ACHN (cell line): ENCODE measurements around the gene TLX3.
"Not testable (repeated sequence)": the region's sequence is repeated elsewhere in the genome, so short reads cannot be mapped to it uniquely, and the experiment has no call there.

Source experiments
- DNase-seq: peaks from one replicate; pipeline ENCODE4 v3.0.0-alpha.2; 2015
- in situ Hi-C: cut with HindIII; loops from 2 replicates; pipeline ENCODE4 v1.10.0; 2017; ENCODE audit warnings: low sequenced_read_pairs, low pct_ligation_motif_present, low pct_unique_long_range_greater_than_20kb

TLX3 gene

DNA sequence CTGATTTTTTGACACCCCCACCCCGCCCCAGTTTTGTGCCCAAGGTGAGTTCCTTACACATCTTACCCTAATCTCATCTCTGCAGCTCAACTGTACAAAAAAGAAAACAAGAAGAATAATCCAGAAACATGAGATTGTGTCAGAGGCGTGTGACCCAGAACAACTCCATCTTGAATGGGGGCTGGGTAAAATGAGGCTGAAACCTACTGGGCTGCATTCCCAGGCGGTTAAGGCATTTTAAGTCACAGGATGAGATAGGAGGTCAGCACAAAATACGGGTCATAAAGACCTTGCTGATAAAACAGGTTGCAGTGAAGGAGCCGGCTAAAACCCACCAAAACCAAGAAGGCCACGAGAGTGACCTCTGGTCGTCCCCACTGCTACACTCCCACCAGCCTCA is 52.1 kb downstream of the TLX3 start:
- in situ Hi-C loops, DNase-seq: not testable (repeated sequence)
